ENCODE data around the gene TTC3. TPM values are rescaled to one million over a fixed set of nuclear protein-coding genes. Genes with fewer than 3 reads are reported as not detected.

The TTC3 gene
- total and polyA plus RNA-seq, 9 of the 15 experiments (the other 6 are each of a cell fraction or from before 2014, with no cell fraction given): 17.5 to 92.0 (median 59.5) TPM

DNA sequence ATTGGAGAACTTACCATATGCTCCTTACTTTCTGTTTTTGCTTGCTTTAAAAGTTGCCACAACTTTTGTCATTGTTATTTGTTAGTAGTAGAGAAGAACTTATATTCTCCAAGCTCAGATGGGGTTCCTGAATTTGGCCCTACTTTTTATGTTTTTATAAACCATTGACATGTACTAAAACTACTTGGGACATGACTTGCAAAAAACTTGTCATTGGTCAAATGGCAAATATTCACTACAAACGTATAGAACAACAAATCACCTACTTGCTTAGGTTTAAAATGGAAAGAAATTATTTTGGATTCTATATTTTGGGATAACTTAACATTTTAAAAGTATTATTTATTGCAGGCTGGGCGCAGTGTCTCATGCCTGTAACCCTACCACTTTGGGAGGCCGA lies 32.8 kb upstream of the TTC3 start:
- WGBS (ENCODE audit: insufficient coverage, low coverage, missing lambda C conversion rate): 42% methylated on average over 3 of the region's 3 CpGs
- no peak for ATAC-seq

DNA sequence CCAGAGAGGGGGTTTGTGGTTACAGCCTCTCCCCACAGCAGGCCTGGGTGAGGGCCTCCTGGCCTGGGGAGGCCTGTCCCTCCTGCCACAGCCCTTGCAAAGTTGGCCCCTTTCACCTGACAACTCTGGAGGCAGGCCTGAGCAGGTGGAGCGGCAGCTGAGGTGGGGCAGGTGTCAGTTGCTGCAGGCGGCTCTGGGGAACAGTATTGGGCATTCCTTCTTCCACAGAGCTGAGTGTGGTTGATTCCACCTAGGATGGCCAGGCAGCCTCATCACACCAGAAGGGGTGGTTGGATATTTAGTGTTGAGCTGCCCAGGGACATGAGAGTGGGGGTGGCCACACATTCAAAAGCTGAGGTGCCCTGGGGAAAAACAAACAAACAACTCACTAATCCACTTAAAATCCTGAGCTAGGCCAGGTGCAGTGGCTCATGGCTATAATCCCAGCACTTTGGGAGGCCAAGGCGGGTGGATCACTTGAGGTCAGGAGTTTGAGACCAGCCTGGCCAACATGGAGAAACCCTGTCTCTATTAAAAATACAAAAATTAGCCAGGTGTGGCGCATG lies 31.3 kb upstream of the TTC3 start:
- TF ChIP-seq, protein P1, sequence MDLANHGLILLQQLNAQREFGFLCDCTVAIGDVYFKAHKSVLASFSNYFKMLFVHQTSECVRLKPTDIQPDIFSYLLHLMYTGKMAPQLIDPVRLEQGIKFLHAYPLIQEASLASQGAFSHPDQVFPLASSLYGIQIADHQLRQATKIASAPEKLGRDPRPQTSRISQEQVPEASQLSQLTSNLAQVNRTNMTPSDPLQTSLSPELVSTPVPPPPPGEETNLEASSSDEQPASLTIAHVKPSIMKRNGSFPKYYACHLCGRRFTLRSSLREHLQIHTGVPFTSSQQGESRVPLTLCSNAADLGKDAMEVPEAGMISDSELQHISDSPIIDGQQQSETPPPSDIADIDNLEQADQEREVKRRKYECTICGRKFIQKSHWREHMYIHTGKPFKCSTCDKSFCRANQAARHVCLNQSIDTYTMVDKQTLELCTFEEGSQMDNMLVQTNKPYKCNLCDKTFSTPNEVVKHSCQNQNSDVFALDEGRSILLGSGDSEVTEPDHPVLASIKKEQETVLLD (IDR thresholded peaks at IDR 0.05): no peak
- TF ChIP-seq POLR2AphosphoS5 (IDR thresholded peaks at IDR 0.05; ENCODE audit: control insufficient read depth, insufficient read depth, low read depth, low read length): no peak
- TF ChIP-seq, protein P2, sequence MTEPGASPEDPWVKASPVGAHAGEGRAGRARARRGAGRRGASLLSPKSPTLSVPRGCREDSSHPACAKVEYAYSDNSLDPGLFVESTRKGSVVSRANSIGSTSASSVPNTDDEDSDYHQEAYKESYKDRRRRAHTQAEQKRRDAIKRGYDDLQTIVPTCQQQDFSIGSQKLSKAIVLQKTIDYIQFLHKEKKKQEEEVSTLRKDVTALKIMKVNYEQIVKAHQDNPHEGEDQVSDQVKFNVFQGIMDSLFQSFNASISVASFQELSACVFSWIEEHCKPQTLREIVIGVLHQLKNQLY (CRISPR knock-in tag; conservative IDR thresholded peaks at IDR 0.05): no peak
- no peak for TF ChIP-seq ZNF76 (CRISPR knock-in tag; IDR thresholded peaks at IDR 0.05; ENCODE audit: borderline replicate concordance)
- no peak for TF ChIP-seq JUN (IDR thresholded peaks at IDR 0.05; ENCODE audit: borderline replicate concordance, low read depth, low read length)
- TF ChIP-seq JUN (CRISPR knock-in tag; IDR thresholded peaks at IDR 0.05; ENCODE audit: borderline replicate concordance): no peak
- no peak for TF ChIP-seq ZBTB7A (IDR thresholded peaks at IDR 0.05; ENCODE audit: borderline replicate concordance, control insufficient read depth, low read depth, low read length)
- TF ChIP-seq ZNF41 (CRISPR knock-in tag; conservative IDR thresholded peaks at IDR 0.05): no peak
- TF ChIP-seq FIP1L1 (IDR thresholded peaks at IDR 0.05; ENCODE audit: low read depth, low read length, poor library complexity, severe bottlenecking): no peak
- POLR2A ChIA-PET: interaction anchor here (0.6 to 1.7 kb wide), 7 partner anchors 10 to 522 kb away, joined by 3 to 4 read pairs (median 3); no protein-coding TSS in a partner anchor
- no peak overlapping the region for H2AFZ ChIP-seq (ENCODE audit: low read depth, low read length)
- H3K27me3 ChIP-seq (ENCODE audit: control insufficient read depth in 2 of 2, insufficient read depth in 2 of 2, low read length in 2 of 2): no peaks in the 10 kb centered on the region
- no peaks in the 10 kb centered on the region for H3K79me2 ChIP-seq (ENCODE audit: control insufficient read depth, insufficient read depth, low read length)
- H3K36me3 ChIP-seq (ENCODE audit: control insufficient read depth, insufficient read depth, low read length): no peaks in the 10 kb centered on the region
- BruUV-seq (replicated peaks): no TSS peak
- intact Hi-C loops (cut with micrococcal nuclease) (no loop called here), in situ Hi-C loops (cut with MboI) (no loop called here)
- CTCF ChIA-PET (ENCODE audit: low intra/inter-chr PET ratio): no interaction called here
- no peak for DNase-seq (ENCODE audit: extremely low read depth in 1 of 4, low spot score in 3 of 4)
- peak; percentile 16; the same call in 1 of the 3 replicates for ATAC-seq
- FAIRE-seq: no peak
- H3K9me1 ChIP-seq (ENCODE audit: control insufficient read depth, insufficient read depth, low read length): no peaks in the 10 kb centered on the region
- H3K4me2 ChIP-seq (ENCODE audit: insufficient read depth, low read length): no peak overlapping the region
- 49% methylated on average over 4 of the region's 4 CpGs for WGBS (ENCODE audit: insufficient coverage, low coverage, missing lambda C conversion rate)
- no peaks in the 10 kb centered on the region for H4K20me1 ChIP-seq (replicated peaks; ENCODE audit: control insufficient read depth, insufficient read depth, low read length)
- peak overlapping the region in 1 of 2 experiments; percentile 33; a peak in 1 of 4 replicates for H3K9ac ChIP-seq (ENCODE audit: insufficient read depth in 1 of 2, low read depth in 2 of 2, low read length in 2 of 2)
- no peak overlapping the region for H3K27ac ChIP-seq (ENCODE audit: extremely low read depth, low read depth, low read length)
- no peaks in the 10 kb centered on the region for H3K9me3 ChIP-seq (replicated peaks; ENCODE audit: control insufficient read depth, insufficient read depth, low read depth, low read length)
- H3K4me3 ChIP-seq: no peak overlapping the region
- H3K4me1 ChIP-seq (replicated peaks in 1 of 2; ENCODE audit: control insufficient read depth in 2 of 2, insufficient read depth in 2 of 2, low read length in 2 of 2): 0 out of 5 replicates have a peak, but pooled peaks cover 0 to 8% of the 10 kb centered on the region in 2 experiments

More for the DNA sequence above, 32.8 kb upstream of the TTC3 start:
- Histone ChIP-seq H3K9me1 (ENCODE audit: control insufficient read depth, insufficient read depth, low read length) (no peaks in the 10 kb centered on the region), H3K4me1 (replicated peaks in 1 of 2; ENCODE audit: control insufficient read depth in 2 of 2, insufficient read depth in 2 of 2, low read length in 2 of 2) (0 out of 5 replicates have a peak, but pooled peaks cover 0 to 5% of the 10 kb centered on the region in 2 experiments), H3K79me2 (ENCODE audit: control insufficient read depth, insufficient read depth, low read length) (no peaks in the 10 kb centered on the region), H3K9me3 (replicated peaks; ENCODE audit: control insufficient read depth, insufficient read depth, low read depth, low read length) (no peaks in the 10 kb centered on the region), H4K20me1 (replicated peaks; ENCODE audit: control insufficient read depth, insufficient read depth, low read length) (no peaks in the 10 kb centered on the region), H3K4me3 (no peak overlapping the region), H3K4me2 (ENCODE audit: insufficient read depth, low read length) (no peak overlapping the region), H3K9ac (ENCODE audit: insufficient read depth in 1 of 2, low read depth in 2 of 2, low read length in 2 of 2) (no peak overlapping the region), H3K27me3 (ENCODE audit: control insufficient read depth in 2 of 2, insufficient read depth in 2 of 2, low read length in 2 of 2) (no peaks in the 10 kb centered on the region), H2AFZ (ENCODE audit: low read depth, low read length) (no peak overlapping the region), H3K27ac (ENCODE audit: extremely low read depth, low read depth, low read length) (no peak overlapping the region), H3K36me3 (ENCODE audit: control insufficient read depth, insufficient read depth, low read length) (no peaks in the 10 kb centered on the region)
- DNase-seq (ENCODE audit: extremely low read depth in 1 of 4, low spot score in 3 of 4) (no peak), FAIRE-seq (no peak)
- ChIA-PET CTCF (ENCODE audit: low intra/inter-chr PET ratio) (no interaction called here), POLR2A (interaction anchor here (0.9 to 1.4 kb wide), 2 partner anchors 13 to 31 kb away, joined by 3 read pairs; no protein-coding TSS in a partner anchor)
- TF ChIP-seq PTBP1 (IDR thresholded peaks at IDR 0.05; ENCODE audit: low read depth, low read length): no peak
- peak; percentile 39; the same call in 1 of the 2 replicates for TF ChIP-seq C11orf30 (IDR thresholded peaks at IDR 0.05; ENCODE audit: low read depth)
- peak; percentile 63 for TF ChIP-seq ZNF316 (IDR thresholded peaks at IDR 0.05)
- TF ChIP-seq HNRNPH1 (optimal IDR thresholded peaks at IDR 0.05; ENCODE audit: low read depth, low read length): no peak
- TF ChIP-seq MAFF (IDR thresholded peaks at IDR 0.05; ENCODE audit: low read length): peak; percentile 22
- no peak for TF ChIP-seq ZFP1 (CRISPR knock-in tag; IDR thresholded peaks at IDR 0.05)
- peak; percentile 61 for TF ChIP-seq NFE2 (IDR thresholded peaks at IDR 0.05; ENCODE audit: low read depth)
- no peak for TF ChIP-seq ZNF239 (CRISPR knock-in tag; IDR thresholded peaks at IDR 0.05)
- TF ChIP-seq ZC3H8 (IDR thresholded peaks at IDR 0.05): no peak
- TF ChIP-seq MAFG (tag; conservative IDR thresholded peaks at IDR 0.05): peak; percentile 76
- peak; percentile 52; the same call in 1 of the 2 replicates for TF ChIP-seq NFE2L1 (tag; IDR thresholded peaks at IDR 0.05; ENCODE audit: borderline replicate concordance, low read depth)
- intact Hi-C loops (cut with micrococcal nuclease): no loop called here
- in situ Hi-C loops (cut with MboI): no loop called here
- BruUV-seq (replicated peaks): no TSS peak
